GM12878 (cell line): ENCODE results near the gene SEMA3B. TPM values are rescaled to one million over a fixed set of nuclear protein-coding genes. Genes with fewer than 3 reads are reported as not detected.

Source experiments
- BACH1 ChIP-seq: fragments of 450-650 bp; IDR thresholded peaks from 2 replicates; pipeline ENCODE4 v1.6.1; 2017; ENCODE audit warnings: mild to moderate bottlenecking, borderline replicate concordance
- BHLHE40 ChIP-seq, 2 experiments: fragments of 450-650 bp in 1 of 2; IDR thresholded peaks; 2 replicates each; pipeline ENCODE4 v1.6.1; 2011 to 2017; ENCODE audit warnings: low read depth in 2 of 2, borderline replicate concordance in 1 of 2, improper control_type of control experiment in 1 of 2, low read length in 1 of 2, mild to moderate bottlenecking in 1 of 2
- BRCA1 ChIP-seq: IDR thresholded peaks from 2 replicates; pipeline ENCODE4 v1.6.1; 2011; ENCODE audit warnings: low read depth, low read length, improper control_type of control experiment
- CHD2 ChIP-seq: IDR thresholded peaks from 2 replicates; pipeline ENCODE4 v1.6.1; 2011; ENCODE audit warnings: low read depth, low read length, improper control_type of control experiment, borderline replicate concordance
- EED ChIP-seq: sonication (generic); IDR thresholded peaks from 2 replicates; pipeline ENCODE4 v1.6.1; 2016; ENCODE audit warnings: antibody characterized with exemption, low read depth
- FOXM1 ChIP-seq: IDR thresholded peaks from 2 replicates; pipeline ENCODE4 v1.6.1; 2012; ENCODE audit warnings: low read depth, mild to moderate bottlenecking, inconsistent platforms, low read length, moderate library complexity
- HDAC2 ChIP-seq: fragments of 200-600 bp; sonication (generic); IDR thresholded peaks from 2 replicates; pipeline ENCODE4 v1.6.1; 2017
- IKZF1 ChIP-seq: fragments of 450-650 bp; conservative IDR thresholded peaks from 2 replicates; pipeline ENCODE4 v1.6.1; 2017; ENCODE audit warnings: antibody characterized with exemption, mild to moderate bottlenecking
- MXI1 ChIP-seq: fragments of 150-350 bp; IDR thresholded peaks from 2 replicates; pipeline ENCODE4 v1.6.1; 2011; ENCODE audit warnings: low read depth, mild to moderate bottlenecking, inconsistent platforms, low read length, improper control_type of control experiment
- NR2C2 ChIP-seq: IDR thresholded peaks from 2 replicates; pipeline ENCODE4 v1.6.1; 2011; ENCODE audit warnings: borderline replicate concordance, low read depth; ENCODE audit not compliant: control insufficient read depth, insufficient read length
- PAX8 ChIP-seq: fragments of 450-650 bp; IDR thresholded peaks from 2 replicates; pipeline ENCODE4 v1.6.1; 2017; ENCODE audit warnings: mild to moderate bottlenecking, moderate library complexity
- SMAD1 ChIP-seq: fragments of 450-650 bp; IDR thresholded peaks from 2 replicates; pipeline ENCODE4 v1.6.1; 2018; ENCODE audit warnings: mild to moderate bottlenecking, low read depth; ENCODE audit not compliant: partially characterized antibody
- ZNF274 ChIP-seq: IDR thresholded peaks from one replicate; pipeline ENCODE4 v1.8.0; 2011; ENCODE audit not compliant: insufficient read length, insufficient read depth
- polyA plus RNA-seq, 11 experiments: library from polyadenylated mRNA; depleted of rRNA in 4 of 11; unstranded in 6 of 11; stranded (reverse) in 5 of 11; fragments of >200 nt; fragmentation: Nextera tagmentation in 4 of 11; fragmentation: Illumina TruSeq in 1 of 11; extraction: Ambion mirVana in 4 of 11; extraction: Trizol in 1 of 11; gene quantifications; 1 replicate in 1 of 11; 2 replicates in 10 of 11; pipeline versions ENCODE4 v1.2.1 to v1.2.3, GENCODE V29; 2011 to 2016; ENCODE audit warnings: inconsistent platforms in 2 of 11, missing spikeins in 2 of 11, low read depth in 1 of 11
- total RNA-seq, 4 experiments: library from RNA; depleted of rRNA in 3 of 4; stranded (reverse); fragments of >200 nt in 3 of 4; fragmentation: Illumina TruSeq in 1 of 4; extraction: Trizol in 1 of 4; gene quantifications; 2 replicates each; pipeline versions ENCODE4 v1.2.1 to v1.2.3, GENCODE V29; 2013 to 2021
- TF ChIP-seq, protein P1 (sequence below): IDR thresholded peaks from 2 replicates; pipeline ENCODE4 v1.6.1; 2012; ENCODE audit warnings: low read length, inconsistent platforms
- TF ChIP-seq, protein P2 (sequence below): IDR thresholded peaks from 2 replicates; pipeline ENCODE4 v1.6.1; 2012; ENCODE audit warnings: mild to moderate bottlenecking, low read depth, low read length
- TF ChIP-seq, protein P3 (sequence below): fragments of 450-650 bp; IDR thresholded peaks from 2 replicates; pipeline ENCODE4 v1.6.1; 2017; ENCODE audit warnings: mild to moderate bottlenecking, low read depth, inconsistent platforms; ENCODE audit not compliant: poor library complexity, severe bottlenecking
- TF ChIP-seq, protein P4 (sequence below): fragments of 450-650 bp; IDR thresholded peaks from 2 replicates; pipeline ENCODE4 v1.6.1; 2017; ENCODE audit warnings: antibody characterized with exemption, mild to moderate bottlenecking, moderate library complexity
- TF ChIP-seq, protein P5 (sequence below): fragments of 450-650 bp; IDR thresholded peaks from 2 replicates; pipeline ENCODE4 v1.6.1; 2014; ENCODE audit warnings: mild to moderate bottlenecking

The SEMA3B gene
- total and polyA plus RNA-seq, 10 of the 15 experiments (the other 5 are each of a cell fraction or from before 2014, with no cell fraction given) = 0.06 to 0.59 (median 0.14) TPM; not detected in 2

DNA sequence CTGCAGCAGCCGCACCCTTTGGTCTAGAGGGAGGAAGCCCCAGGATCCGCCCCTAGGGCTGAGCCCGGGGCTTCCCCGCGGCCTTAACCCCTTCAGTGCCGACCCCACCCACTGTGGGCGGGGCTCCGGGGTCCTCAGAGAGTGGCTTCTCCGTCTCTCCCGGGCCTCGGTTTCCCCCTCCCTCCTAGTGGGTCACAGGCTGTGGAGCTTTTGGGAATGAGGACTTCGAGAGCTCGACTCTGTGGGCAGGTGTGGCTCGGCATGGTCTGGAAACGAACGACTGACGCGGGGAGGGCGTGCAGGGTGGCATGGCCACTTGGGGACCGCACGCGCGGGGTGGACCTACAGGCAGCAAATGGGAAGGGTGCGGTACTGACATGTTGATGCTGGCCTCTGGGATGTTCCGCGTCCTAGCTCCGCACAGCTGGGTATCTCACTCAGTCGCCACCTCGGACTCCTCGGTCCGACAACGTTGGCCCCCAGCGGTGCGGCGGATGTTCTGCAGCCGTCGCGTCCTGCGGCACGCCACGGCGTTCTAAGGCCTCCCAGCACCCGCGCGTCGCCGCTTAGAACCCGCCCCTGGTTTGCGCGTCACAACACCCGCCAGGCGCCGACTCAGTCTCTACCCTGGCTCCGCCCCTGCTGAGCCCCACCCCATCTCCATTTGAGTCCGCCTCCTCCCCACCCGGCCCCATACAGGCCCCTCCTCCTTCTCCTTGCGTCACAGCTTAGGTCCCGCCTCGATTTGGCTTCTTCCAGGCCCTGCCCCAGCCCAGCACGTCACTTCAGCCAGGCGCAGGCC lies 30.1 kb downstream of the SEMA3B start, which contains the start of the genes HYAL3 and NAA80 (continued):
- TF ChIP-seq, protein P1, sequence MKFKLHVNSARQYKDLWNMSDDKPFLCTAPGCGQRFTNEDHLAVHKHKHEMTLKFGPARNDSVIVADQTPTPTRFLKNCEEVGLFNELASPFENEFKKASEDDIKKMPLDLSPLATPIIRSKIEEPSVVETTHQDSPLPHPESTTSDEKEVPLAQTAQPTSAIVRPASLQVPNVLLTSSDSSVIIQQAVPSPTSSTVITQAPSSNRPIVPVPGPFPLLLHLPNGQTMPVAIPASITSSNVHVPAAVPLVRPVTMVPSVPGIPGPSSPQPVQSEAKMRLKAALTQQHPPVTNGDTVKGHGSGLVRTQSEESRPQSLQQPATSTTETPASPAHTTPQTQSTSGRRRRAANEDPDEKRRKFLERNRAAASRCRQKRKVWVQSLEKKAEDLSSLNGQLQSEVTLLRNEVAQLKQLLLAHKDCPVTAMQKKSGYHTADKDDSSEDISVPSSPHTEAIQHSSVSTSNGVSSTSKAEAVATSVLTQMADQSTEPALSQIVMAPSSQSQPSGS = no peak
- TF ChIP-seq FOXM1 (no peak), BACH1 (peak; percentile 83), IKZF1 (peak; percentile 81), BRCA1 (no peak), SMAD1 (no peak), BHLHE40 (IDR thresholded peaks at IDR 0.05; ENCODE audit: borderline replicate concordance in 1 of 2, low read depth in 2 of 2, low read length in 1 of 2) (peak; percentile 40 to 89; a peak in 3 of 4 replicates), EED (no peak), ZNF274 (no peak), MXI1 (no peak; the same call in 1 of the 2 replicates), PAX8 (no peak), NR2C2 (no peak), HDAC2 (no peak), CHD2 (no peak)
- TF ChIP-seq, protein P2, sequence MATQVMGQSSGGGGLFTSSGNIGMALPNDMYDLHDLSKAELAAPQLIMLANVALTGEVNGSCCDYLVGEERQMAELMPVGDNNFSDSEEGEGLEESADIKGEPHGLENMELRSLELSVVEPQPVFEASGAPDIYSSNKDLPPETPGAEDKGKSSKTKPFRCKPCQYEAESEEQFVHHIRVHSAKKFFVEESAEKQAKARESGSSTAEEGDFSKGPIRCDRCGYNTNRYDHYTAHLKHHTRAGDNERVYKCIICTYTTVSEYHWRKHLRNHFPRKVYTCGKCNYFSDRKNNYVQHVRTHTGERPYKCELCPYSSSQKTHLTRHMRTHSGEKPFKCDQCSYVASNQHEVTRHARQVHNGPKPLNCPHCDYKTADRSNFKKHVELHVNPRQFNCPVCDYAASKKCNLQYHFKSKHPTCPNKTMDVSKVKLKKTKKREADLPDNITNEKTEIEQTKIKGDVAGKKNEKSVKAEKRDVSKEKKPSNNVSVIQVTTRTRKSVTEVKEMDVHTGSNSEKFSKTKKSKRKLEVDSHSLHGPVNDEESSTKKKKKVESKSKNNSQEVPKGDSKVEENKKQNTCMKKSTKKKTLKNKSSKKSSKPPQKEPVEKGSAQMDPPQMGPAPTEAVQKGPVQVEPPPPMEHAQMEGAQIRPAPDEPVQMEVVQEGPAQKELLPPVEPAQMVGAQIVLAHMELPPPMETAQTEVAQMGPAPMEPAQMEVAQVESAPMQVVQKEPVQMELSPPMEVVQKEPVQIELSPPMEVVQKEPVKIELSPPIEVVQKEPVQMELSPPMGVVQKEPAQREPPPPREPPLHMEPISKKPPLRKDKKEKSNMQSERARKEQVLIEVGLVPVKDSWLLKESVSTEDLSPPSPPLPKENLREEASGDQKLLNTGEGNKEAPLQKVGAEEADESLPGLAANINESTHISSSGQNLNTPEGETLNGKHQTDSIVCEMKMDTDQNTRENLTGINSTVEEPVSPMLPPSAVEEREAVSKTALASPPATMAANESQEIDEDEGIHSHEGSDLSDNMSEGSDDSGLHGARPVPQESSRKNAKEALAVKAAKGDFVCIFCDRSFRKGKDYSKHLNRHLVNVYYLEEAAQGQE = no peak
- TF ChIP-seq, protein P3, sequence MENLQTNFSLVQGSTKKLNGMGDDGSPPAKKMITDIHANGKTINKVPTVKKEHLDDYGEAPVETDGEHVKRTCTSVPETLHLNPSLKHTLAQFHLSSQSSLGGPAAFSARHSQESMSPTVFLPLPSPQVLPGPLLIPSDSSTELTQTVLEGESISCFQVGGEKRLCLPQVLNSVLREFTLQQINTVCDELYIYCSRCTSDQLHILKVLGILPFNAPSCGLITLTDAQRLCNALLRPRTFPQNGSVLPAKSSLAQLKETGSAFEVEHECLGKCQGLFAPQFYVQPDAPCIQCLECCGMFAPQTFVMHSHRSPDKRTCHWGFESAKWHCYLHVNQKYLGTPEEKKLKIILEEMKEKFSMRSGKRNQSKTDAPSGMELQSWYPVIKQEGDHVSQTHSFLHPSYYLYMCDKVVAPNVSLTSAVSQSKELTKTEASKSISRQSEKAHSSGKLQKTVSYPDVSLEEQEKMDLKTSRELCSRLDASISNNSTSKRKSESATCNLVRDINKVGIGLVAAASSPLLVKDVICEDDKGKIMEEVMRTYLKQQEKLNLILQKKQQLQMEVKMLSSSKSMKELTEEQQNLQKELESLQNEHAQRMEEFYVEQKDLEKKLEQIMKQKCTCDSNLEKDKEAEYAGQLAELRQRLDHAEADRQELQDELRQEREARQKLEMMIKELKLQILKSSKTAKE = no peak
- TF ChIP-seq, protein P4, sequence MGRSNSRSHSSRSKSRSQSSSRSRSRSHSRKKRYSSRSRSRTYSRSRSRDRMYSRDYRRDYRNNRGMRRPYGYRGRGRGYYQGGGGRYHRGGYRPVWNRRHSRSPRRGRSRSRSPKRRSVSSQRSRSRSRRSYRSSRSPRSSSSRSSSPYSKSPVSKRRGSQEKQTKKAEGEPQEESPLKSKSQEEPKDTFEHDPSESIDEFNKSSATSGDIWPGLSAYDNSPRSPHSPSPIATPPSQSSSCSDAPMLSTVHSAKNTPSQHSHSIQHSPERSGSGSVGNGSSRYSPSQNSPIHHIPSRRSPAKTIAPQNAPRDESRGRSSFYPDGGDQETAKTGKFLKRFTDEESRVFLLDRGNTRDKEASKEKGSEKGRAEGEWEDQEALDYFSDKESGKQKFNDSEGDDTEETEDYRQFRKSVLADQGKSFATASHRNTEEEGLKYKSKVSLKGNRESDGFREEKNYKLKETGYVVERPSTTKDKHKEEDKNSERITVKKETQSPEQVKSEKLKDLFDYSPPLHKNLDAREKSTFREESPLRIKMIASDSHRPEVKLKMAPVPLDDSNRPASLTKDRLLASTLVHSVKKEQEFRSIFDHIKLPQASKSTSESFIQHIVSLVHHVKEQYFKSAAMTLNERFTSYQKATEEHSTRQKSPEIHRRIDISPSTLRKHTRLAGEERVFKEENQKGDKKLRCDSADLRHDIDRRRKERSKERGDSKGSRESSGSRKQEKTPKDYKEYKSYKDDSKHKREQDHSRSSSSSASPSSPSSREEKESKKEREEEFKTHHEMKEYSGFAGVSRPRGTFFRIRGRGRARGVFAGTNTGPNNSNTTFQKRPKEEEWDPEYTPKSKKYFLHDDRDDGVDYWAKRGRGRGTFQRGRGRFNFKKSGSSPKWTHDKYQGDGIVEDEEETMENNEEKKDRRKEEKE = no peak
- TF ChIP-seq, protein P5, sequence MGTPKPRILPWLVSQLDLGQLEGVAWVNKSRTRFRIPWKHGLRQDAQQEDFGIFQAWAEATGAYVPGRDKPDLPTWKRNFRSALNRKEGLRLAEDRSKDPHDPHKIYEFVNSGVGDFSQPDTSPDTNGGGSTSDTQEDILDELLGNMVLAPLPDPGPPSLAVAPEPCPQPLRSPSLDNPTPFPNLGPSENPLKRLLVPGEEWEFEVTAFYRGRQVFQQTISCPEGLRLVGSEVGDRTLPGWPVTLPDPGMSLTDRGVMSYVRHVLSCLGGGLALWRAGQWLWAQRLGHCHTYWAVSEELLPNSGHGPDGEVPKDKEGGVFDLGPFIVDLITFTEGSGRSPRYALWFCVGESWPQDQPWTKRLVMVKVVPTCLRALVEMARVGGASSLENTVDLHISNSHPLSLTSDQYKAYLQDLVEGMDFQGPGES = no peak
